Skeletal muscle tissue (tissue), 4 donors: ENCODE measurements around the gene FBXL7. TPM values are rescaled to one million over a fixed set of nuclear protein-coding genes. Genes with fewer than 3 reads are reported as not detected.

Source experiments
- H3K27ac ChIP-seq: one replicate; pipeline ENCODE4 v1.7.0; 2013; ENCODE audit warnings: mild to moderate bottlenecking, low read depth, low read length, inconsistent platforms
- H3K27me3 ChIP-seq, 3 donors: one replicate each; pipeline ENCODE4 v1.7.0; 2013; ENCODE audit warnings: low read length in 3 of 3; ENCODE audit not compliant: control insufficient read depth in 3 of 3, insufficient read depth in 3 of 3
- H3K36me3 ChIP-seq, 3 donors: one replicate each; pipeline ENCODE4 v1.7.0; 2013; ENCODE audit warnings: low read length in 3 of 3; ENCODE audit not compliant: control insufficient read depth in 3 of 3, insufficient read depth in 3 of 3
- H3K4me1 ChIP-seq, 3 donors: one replicate each; pipeline ENCODE4 v1.7.0; 2013; ENCODE audit warnings: low read length in 3 of 3, mild to moderate bottlenecking in 3 of 3; ENCODE audit not compliant: control insufficient read depth in 3 of 3, insufficient read depth in 3 of 3
- H3K4me3 ChIP-seq, 3 donors: one replicate each; pipeline ENCODE4 v1.7.0; 2013; ENCODE audit warnings: low read length in 3 of 3
- H3K9ac ChIP-seq, 3 donors: one replicate each; pipeline ENCODE4 v1.7.0; 2013; ENCODE audit warnings: low read length in 3 of 3, mild to moderate bottlenecking in 3 of 3, moderate library complexity in 2 of 3, low read depth in 1 of 3
- H3K9me3 ChIP-seq, 3 donors: one replicate each; pipeline ENCODE4 v1.7.0; 2013; ENCODE audit warnings: low read length in 3 of 3; ENCODE audit not compliant: control insufficient read depth in 3 of 3
- total RNA-seq: library from RNA; depleted of rRNA; stranded (reverse); fragments of >200 nt; gene quantifications from one replicate; pipeline ENCODE4 v1.2.3, GENCODE V29; 2014
- donor health status: Osteomylitis.

Gene FBXL7
- total RNA-seq, 1 donor from 2014 or later = 3.7 TPM

GRCh38 chr5:15746833-15747232 lies 246.9 kb downstream of the FBXL7 start:
- Histone ChIP-seq H3K36me3 (no peaks in the 10 kb centered on the region), H3K27me3 (no peaks in the 10 kb centered on the region)

GRCh38 chr5:15748266-15748665 lies 248.3 kb downstream of the FBXL7 start:
- H3K9ac ChIP-seq = no peak overlapping the region
- H3K27me3 ChIP-seq = no peaks in the 10 kb centered on the region
- H3K4me1 ChIP-seq = no peaks in the 10 kb centered on the region
- H3K9me3 ChIP-seq = no peaks in the 10 kb centered on the region
- H3K36me3 ChIP-seq = no peaks in the 10 kb centered on the region
- H3K4me3 ChIP-seq = no peak overlapping the region
- H3K27ac ChIP-seq = no peak overlapping the region

More at GRCh38 chr5:15746833-15747232, 246.9 kb downstream of the FBXL7 start:
- no peaks in the 10 kb centered on the region for H3K4me1 ChIP-seq
- no peak overlapping the region for H3K27ac ChIP-seq
- no peak overlapping the region for H3K4me3 ChIP-seq
- H3K9me3 ChIP-seq = no peaks in the 10 kb centered on the region
- H3K9ac ChIP-seq = no peak overlapping the region

- Histone ChIP-seq H3K4me3 (peak overlapping the region; percentile 33 to 49 (median 34)), H3K27ac (no peak overlapping the region), H3K36me3 (no peaks in the 10 kb centered on the region), H3K9ac (no peak overlapping the region), H3K4me1 (no peaks in the 10 kb centered on the region), H3K9me3 (peaks cover 0 to 3% (median 1%) of the 10 kb centered on the region in 3 donors), H3K27me3 (no peaks in the 10 kb centered on the region)
Measured at GRCh38 chr5:15752663-15753285, 252.8 kb downstream of the FBXL7 start.

- Histone ChIP-seq H3K27me3 (no peaks in the 10 kb centered on the region), H3K27ac (no peak overlapping the region), H3K9ac (no peak overlapping the region), H3K4me1 (no peaks in the 10 kb centered on the region), H3K4me3 (no peak overlapping the region), H3K9me3 (peaks cover 0 to 3% (median 1%) of the 10 kb centered on the region in 3 donors), H3K36me3 (no peaks in the 10 kb centered on the region)
Measured at GRCh38 chr5:15753752-15754151, 253.8 kb downstream of the FBXL7 start.

GRCh38 chr5:15757103-15757502 lies 257.1 kb downstream of the FBXL7 start:
- no peaks in the 10 kb centered on the region for H3K27me3 ChIP-seq
- no peaks in the 10 kb centered on the region for H3K36me3 ChIP-seq
- H3K27ac ChIP-seq = no peak overlapping the region
- H3K9me3 ChIP-seq = peaks cover 0 to 3% (median 1%) of the 10 kb centered on the region in 3 donors
- H3K4me3 ChIP-seq = no peak overlapping the region
- no peaks in the 10 kb centered on the region for H3K4me1 ChIP-seq
- no peak overlapping the region for H3K9ac ChIP-seq

- no peak overlapping the region for H3K9ac ChIP-seq
- no peak overlapping the region for H3K27ac ChIP-seq
- H3K27me3 ChIP-seq = no peaks in the 10 kb centered on the region
- no peaks in the 10 kb centered on the region for H3K4me1 ChIP-seq
- peaks cover 0 to 3% (median 1%) of the 10 kb centered on the region in 3 donors for H3K9me3 ChIP-seq
- H3K4me3 ChIP-seq = no peak overlapping the region
- no peaks in the 10 kb centered on the region for H3K36me3 ChIP-seq
Measured at GRCh38 chr5:15757619-15758018, 257.6 kb downstream of the FBXL7 start.

GRCh38 chr5:15762668-15763067 lies 262.7 kb downstream of the FBXL7 start:
- no peaks in the 10 kb centered on the region for H3K9me3 ChIP-seq

GRCh38 chr5:15763754-15764153 lies 263.8 kb downstream of the FBXL7 start:
- no peaks in the 10 kb centered on the region for H3K27me3 ChIP-seq
- no peaks in the 10 kb centered on the region for H3K36me3 ChIP-seq
- no peaks in the 10 kb centered on the region for H3K4me1 ChIP-seq
- no peak overlapping the region for H3K9ac ChIP-seq
- no peak overlapping the region for H3K27ac ChIP-seq
- no peak overlapping the region for H3K4me3 ChIP-seq
- H3K9me3 ChIP-seq = no peaks in the 10 kb centered on the region

More at GRCh38 chr5:15762668-15763067, 262.7 kb downstream of the FBXL7 start:
- Histone ChIP-seq H3K27me3 (no peaks in the 10 kb centered on the region), H3K4me3 (no peak overlapping the region), H3K4me1 (no peaks in the 10 kb centered on the region), H3K27ac (no peak overlapping the region), H3K9ac (no peak overlapping the region), H3K36me3 (no peaks in the 10 kb centered on the region)

GRCh38 chr5:15768936-15769335 lies 269.0 kb downstream of the FBXL7 start:
- Histone ChIP-seq H3K27me3 (no peaks in the 10 kb centered on the region), H3K9me3 (no peaks in the 10 kb centered on the region), H3K9ac (no peak overlapping the region), H3K4me3 (no peak overlapping the region), H3K36me3 (no peaks in the 10 kb centered on the region), H3K4me1 (no peaks in the 10 kb centered on the region), H3K27ac (no peak overlapping the region)

- Histone ChIP-seq H3K27ac (no peak overlapping the region), H3K36me3 (no peaks in the 10 kb centered on the region), H3K9ac (no peak overlapping the region), H3K4me3 (no peak overlapping the region), H3K4me1 (no peaks in the 10 kb centered on the region), H3K9me3 (no peaks in the 10 kb centered on the region), H3K27me3 (no peaks in the 10 kb centered on the region)
Measured at GRCh38 chr5:15772131-15772530, 272.2 kb downstream of the FBXL7 start.
